NCI-H2227 (cell line): ENCODE data around the gene EFTUD2.
A peak's percentile ranks its signal among the peaks of the same experiment; 100 is the strongest.

Experiments
- DNase-seq: peaks from one replicate; lab custom pipeline; 2025; ENCODE audit not compliant: unreplicated experiment; lab: John Stamatoyannopoulos, UW

The EFTUD2 gene

DNA sequence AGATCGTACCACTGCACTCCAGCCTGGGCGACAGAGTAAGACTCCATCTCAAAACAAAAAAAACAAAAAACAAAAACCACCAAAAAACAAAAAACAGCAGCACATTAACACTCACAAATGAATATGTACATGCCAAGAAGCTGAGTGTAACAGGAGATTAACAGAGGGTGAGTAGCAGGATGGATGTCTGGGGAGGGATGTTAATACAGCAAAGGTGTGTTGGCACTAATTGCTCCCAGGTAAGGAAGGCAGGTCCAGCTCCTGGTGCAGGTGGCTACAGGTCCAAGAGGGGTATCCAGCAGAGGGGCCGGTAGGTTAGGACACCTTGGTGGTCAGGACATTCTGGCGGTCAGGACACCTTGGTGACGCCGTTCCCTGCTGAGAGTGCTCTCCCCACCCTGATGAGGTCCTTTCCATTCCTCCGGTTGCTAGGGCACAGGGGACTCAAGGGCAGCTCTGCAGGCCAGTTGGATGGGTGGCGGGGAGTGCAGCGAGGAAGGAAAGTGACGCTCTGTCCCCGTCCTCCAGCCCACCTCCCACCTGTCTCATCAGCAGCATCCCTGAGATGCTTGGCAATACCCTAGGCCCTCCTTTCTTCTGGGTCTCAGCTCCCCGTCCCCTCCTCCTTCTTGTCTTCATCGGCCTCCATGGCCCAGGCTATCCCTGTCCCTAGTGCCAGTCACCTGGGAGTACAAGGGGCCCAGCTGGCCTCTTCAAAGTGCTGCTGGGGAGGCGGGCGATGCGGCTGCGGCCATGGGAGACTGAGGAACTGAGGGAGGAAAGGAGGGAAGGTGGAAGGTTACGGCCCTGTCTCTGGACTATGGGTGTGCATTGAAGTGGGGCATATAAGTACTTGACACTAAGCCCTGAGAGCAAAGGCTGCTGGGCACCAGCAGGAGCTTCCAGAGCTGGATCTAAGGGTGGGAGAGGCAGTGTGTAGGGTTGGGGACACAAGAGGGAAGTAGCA lies 26.8 kb upstream of the EFTUD2 start:
- DNase-seq: no peak

DNA sequence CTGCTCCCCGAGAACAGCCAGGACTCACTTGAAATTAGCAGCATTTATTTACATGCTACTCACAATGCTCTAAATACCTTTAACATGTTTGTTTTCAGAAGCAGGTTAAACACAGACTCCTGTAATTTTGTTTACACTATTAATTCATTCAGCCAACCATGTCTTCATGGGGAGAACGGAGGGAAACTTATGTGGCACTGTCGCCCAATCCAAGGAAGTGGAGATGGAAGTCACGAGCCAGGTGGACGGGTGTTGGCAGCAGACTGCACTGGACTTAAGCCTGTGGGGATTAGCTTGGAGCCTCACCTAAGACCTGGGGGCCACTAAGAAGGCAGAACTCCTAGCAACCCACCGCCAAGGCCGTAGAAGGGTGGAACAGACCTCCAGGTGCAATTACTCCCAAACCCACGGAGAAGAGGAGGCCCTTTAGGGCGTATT lies 24.9 kb upstream of the EFTUD2 start:
- no peak for DNase-seq

DNA sequence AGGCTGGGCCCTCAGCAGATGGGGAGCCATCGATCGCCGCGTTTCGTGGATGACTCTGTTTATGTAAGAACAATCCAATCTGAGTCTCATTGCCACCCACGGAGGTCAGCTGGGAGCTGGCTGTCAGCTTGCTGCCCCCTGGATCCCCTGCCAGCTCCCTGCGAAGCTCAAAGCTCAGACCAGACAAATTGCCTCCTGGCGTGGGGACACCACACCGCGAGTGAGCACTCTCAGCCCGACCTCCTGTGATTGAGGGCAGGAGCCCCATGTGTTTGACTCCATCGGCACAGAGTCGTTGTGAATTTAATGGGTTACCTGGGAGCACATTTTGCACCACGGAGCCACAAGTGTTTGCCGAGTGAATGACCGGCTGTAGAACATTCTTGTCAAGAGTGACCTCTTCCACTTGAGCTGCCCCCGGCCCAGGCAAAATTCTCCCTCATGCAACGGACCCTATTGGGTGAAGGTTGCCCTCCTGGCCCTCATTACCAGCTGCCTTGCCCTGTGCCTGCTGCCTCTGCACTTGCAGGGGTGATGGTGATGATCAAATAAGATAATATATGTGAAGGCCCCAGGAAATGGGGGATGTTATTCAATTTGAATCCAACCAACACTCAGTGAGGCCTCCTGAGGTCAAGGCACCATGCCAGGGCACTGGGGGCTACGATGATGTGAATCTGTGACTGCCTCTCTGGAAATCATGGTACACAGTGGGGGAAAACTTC lies 23.7 kb upstream of the EFTUD2 start:
- peak; percentile 23 for DNase-seq

DNA sequence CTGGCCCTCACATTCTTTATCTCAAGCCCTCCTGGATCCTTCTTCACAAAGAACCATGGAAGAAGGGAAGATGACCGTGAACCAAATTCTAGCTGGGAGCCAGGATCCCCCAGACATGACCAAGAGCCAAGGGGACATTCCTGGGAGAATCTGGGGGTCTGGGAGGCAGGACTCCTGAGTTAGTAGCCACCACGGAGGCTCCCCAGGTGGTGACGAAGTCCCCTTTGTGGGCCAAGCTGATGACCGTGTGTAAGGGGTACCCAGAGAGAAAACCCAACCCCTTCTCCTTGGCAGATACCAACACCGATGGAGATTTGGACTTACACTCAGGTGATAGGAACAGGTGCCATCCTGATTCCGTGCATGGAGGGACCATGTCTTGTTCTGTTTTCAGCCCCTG lies 22.9 kb upstream of the EFTUD2 start:
- no peak for DNase-seq

DNA sequence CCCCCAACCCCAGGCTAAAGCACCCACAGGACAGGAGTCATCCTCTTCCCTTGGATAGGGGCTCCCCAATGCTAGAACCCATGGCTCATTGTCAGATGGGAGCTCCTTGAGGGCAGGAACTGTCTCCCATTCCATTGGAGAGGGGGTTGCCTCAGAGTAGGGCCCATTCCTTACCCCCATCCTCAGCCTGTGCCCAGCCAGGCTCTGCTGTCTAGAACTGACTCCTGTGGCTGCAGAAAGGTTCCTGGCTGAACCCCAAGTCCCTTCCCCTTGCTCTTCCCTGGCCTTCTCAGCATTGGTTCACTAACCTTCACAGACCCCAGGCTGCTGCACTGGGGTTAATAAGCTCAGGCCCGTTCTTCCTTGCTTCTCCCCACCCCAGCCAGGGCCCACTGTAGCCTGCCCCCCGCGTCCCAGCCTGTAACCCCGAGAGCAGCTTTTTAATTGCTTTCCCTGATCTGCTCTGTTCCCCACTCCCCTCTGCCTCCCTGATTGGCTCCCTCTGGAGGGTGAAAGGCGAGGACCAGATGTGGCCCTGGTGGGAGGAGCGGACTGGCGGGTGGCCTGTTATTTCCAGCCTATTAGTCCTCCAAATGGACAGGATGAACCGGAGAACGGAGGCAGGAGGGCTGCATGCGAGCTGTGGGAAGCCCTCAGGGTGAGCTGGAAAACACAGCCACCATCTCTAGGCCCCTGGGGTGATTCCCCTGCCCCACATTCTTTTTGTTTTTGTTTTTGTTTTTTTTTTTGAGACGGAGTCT lies 22.1 kb upstream of the EFTUD2 start:
- DNase-seq: peak; percentile 72

DNA sequence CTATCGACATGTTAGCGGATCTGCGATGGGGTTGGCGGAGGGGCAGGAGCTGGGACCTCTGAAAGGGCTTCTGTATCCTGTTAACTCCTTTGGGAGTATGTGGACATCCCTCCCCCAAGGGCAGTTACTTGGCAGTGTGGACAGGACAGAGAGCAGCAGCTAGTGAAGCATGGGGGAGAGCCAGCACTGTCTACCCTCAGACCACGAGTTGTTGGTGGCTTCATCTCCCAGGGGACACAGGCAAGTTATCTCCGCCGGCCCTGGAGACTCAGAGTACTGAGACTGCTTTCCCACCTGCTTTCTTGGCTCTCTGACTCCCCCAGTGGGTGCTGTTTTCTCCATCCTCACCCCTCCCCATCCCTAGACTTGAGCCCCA lies 21.3 kb upstream of the EFTUD2 start:
- no peak for DNase-seq

DNA sequence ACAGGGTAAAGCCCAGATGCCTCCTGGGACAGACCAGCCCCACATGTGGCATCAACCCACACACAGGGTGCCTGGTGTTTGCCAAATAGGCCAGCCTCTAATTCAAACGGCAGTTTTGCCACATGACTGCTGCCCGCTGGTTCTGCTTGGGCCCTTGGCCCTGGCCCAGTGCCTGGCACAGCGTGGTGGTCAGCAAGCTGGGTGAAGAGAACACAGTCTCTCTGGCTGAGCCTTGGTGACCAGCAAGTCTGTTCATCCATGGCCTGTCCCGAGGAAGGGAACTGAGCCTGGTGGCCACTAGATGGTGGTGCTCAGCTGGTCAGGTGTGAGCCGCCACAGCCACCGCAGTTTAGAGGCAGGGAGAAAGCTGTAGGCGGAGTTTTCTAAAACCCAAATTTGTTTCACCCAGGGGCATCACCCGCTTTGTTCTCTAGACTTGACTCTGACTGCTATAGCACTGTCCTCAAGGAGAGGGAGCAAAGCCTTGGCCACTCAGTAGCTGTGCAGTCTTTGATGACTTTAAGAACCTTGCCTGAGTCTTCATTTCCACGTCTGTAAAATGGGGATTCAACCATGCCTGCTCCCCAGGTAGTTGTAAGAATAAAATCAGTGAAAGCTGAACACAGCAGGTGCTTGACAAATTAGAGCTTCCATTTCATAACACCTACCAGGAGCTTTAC lies 20.8 kb upstream of the EFTUD2 start:
- peak; percentile 80 for DNase-seq

DNA sequence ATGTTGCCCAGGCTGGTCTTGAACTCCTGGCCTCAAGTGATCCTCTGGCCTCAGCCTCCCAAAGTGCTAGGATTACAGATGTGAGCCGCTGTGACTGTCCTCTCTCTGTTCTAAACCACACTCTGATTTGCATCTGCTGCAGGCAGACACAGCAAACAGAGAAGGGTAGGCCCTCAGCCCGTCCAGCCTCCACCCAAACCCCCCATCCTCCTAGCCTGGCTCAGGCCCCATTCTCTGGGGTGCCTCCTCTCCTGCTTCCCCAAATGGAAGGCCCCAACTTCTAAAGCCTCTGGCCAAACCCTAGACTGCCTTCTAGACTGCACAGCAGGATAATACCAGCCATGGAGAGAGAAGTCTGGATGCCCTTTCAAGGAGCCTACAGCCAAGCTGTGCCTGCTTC lies 20.2 kb upstream of the EFTUD2 start:
- no peak for DNase-seq

DNA sequence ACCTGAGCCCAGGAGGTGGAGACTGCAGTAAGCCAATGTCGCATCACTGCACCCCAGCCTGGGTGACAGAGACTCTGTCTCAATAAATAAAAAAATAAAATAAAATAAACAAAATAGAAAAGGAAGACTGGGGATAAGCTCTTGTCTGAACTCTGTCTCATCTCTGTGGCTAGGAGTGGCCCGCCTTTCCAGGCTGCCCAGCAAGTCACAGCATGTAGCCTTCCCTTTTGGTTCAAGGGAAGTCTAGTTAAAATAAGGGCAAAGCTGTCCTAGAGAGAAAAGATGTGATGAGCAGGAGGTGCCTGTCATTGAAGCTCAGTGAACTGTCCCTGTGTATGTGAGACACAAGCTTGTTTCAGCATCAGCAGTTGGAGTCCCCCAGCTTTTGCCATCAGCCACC lies 18.8 kb upstream of the EFTUD2 start:
- no peak for DNase-seq

DNA sequence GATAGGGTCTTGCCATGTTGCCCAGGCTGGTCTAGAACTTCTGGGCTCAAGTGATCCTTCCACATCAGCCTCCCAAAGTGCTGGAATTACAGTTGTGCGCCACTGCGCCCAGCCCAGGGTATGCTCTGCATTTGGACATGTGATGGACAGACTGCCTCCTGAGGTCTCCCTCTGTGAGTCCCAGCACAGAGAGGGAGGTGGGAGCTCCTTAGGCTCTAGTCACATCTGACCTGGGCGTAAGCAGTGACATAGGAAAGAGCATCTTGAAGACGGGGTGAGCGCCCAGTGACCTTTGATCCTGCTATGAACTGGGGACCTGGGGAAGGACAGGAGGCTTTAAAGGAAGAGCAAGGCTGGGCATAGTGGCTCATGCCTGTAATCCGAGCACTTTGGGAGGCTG lies 18.2 kb upstream of the EFTUD2 start:
- no peak for DNase-seq

DNA sequence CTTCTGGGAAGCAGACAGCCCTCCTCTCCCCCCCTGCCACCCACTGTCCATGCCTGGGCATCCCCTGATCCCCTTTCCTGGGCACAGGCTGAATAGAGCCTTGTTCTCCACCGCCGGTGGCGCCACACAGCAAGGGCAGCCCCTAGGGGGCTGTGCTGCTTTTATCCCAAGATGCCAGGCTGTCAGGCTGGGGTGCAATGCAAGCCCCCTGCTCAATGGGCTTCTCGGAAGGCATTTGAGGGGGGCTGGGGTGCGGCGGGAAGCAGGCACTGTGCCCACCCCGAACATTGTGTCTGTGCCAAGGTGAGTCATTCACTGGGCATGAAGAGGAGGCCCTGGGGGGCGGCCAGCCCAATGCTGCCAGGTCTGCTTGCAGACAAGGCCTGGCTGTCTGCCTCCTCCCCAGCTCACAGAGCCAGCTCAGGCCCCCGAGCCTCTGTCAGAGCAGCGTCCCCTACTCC lies 17.6 kb upstream of the EFTUD2 start:
- DNase-seq: no peak

DNA sequence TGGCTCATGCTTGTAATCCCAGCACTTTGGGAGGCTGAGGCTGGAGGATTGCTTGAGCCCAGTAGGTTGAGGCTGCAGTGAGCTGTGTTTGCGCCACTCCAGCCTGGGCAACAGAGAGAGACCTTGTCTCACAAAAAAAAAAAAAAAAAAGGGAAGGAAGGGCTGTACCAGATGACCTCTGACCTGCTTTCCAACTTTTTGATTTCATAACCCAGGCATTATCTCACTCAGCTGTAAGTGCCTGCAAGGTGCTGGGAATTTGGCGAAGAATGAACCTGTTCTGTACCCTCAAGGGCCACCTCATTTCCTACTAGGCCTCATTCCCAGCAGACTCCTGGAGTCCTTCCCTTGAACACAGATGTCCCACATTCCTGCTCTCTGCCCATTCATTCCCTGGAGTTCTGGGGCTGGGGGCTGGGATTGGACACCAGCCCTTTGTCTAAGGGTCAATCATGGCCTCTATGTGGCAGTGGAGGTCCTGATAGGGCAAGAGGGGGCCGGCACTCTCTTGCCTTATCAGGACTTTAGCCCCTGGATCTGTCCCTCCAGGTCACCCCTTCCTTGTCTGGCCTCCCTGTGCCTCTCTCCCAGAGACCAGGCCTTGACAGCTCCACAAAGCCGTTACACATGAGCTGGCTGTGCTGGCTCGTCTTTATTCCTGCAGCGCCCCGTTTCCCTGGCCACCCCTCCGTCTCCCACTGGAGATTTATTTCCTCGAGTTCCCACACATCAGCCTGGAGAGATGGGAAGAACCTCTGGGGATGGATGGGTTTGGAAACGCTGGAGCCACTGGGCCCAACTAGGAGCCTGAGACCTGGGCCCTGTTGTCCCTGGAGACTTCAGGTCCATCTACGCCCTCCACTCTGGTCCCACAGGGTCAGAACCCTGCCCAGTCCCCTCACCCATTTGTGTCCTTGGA lies 16.9 kb upstream of the EFTUD2 start:
- DNase-seq: no peak

DNA sequence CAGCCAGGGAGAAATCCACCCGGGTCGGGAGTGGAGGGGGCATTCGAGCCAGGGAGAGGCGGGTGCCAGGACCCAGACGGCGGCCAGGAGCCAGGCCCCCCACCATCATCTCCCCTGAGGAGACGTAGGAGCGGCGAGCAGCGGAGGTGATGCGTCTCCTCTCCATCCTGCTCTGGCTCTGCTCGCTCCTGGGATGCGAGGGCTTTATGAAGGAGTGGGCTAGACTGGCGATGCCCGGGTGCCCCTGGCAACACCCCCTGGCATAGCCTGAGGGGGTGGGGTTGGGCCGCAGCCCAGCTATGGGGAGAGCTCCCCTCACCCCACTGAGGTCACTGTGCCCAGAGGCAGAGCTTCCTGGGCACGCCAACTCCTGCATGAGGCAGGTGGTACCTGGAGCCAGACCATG lies 16.1 kb upstream of the EFTUD2 start, which contains the start of gene GFAP:
Gene GFAP, minus strand, starts transcription at position 180 of the 406 bp plus-strand sequence. Its CDS starts 14 bp downstream, at position 166.
- no peak for DNase-seq

DNA sequence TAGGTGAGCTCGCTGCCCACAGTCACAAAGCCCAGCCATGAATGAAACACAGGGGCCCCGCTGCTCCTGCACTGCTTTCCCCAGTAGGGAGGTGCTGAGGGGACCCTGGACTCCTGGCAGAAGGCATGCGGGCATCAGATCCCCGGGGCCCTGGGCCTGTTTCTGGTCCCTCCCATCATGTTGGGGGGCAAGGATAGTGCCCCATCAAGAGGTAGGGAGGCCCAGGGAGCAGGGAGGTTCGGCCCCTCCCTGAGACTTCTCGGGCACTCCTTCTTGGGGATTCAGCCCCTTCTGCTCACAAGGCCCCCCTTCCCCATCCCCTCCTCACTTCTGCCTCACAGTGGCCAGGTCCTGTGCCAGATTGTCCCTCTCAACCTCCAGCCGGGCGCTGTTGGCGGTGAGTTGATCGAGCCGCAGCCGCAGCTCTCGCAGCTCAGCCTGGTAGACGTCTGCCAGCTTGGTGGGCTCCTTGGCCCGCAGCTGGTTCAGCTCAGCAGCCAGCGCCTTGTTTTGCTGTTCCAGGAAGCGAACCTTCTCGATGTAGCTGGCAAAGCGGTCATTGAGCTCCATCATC lies 15.5 kb upstream of the EFTUD2 start:
- no peak for DNase-seq

DNA sequence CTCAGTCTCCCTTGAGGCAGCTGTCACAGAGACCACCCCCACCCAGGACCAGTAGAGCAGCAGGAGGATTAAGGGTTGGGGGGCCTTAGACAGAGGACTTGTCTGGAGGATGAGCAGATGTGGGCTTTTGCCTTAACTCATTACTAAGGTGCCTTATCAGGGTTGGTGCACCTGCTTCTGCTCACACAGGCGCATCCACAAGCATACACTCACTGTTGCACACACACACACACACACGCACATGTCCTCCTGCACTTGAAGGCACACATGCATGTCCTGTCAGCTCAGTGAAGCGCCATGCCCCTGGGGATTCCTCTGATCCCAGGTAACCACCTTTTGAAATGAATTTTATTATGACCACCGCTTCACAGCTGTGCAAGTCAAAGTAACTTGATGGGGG lies 14.9 kb upstream of the EFTUD2 start:
- DNase-seq: peak; percentile 26

DNA sequence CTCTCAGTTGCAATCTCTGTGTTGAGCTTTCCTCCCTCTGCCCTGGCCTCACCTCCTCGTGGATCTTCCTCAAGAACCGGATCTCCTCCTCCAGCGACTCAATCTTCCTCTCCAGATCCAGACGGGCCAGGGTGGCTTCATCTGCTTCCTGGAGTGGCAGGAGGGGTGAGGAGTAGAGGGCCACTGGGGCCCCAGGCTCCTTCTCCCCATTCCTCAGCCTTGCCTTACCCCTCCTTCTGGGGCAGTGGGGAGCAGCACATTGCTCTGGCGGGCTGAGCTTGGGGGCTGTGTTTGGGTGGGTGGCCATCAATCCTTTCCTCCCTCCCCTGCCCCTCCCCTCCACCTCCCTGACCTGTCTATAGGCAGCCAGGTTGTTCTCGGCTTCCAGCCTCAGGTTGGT lies 14.4 kb upstream of the EFTUD2 start:
- DNase-seq: no peak

DNA sequence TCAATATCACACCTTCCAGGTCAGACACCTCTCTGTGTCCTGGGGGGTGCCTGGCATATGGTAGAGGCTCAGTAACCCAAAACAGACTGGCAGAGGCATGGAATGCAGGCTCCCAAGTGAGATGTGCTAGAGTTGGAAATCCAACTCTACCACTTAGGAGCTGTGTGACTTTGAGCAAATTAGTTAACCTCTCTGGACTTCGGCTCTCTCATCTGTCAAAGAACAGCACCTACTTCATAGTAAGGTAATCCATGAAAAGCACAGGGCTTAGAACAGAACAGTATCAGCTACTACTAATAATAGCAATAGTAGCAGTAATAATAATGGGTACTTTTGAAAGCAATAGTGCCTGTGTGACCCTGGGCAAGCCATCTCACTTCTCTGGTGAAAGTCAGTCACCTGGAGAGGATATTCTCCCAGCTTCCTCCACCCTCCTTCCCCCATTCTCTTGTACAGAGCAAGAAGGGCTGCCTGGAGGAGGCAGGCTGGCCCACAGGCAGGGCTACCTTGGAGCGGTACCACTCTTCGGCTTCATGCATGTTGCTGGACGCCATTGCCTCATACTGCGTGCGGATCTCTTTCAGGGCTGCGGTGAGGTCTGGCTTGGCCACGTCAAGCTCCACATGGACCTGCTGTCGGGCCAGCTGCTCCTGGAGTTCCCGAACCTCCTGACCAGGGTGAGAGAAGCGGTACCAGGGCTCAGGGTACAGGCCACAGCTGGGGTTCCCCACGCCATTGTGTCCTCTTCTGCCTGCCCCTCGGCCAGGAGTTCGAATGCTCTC lies 13.7 kb upstream of the EFTUD2 start:
- no peak for DNase-seq
